Lung (tissue), 12 donors: ENCODE results near the gene BCKDHB. TPM values are rescaled to one million over a fixed set of nuclear protein-coding genes. Genes with fewer than 3 reads are reported as not detected.

Source experiments
- ATAC-seq: fragments of 200-7000 bp; cut with Tn5 transposase; one replicate; pipeline ENCODE4 v1.9.1; 2020; ENCODE audit warnings: moderate number of reproducible peaks; ENCODE audit not compliant: insufficient read depth, low FRiP score
- DNase-seq, 3 donors: peaks; one replicate each; pipeline ENCODE4 v3.0.0-alpha.2; 2013 to 2017
- H3K27ac ChIP-seq, 2 donors: one replicate each; pipeline ENCODE4 v1.5.1; 2013; ENCODE audit warnings: mild to moderate bottlenecking in 2 of 2, moderate library complexity in 2 of 2, control low read depth in 1 of 2, inconsistent platforms in 1 of 2, low read depth in 1 of 2, low read length in 1 of 2
- H3K27me3 ChIP-seq, 3 donors: one replicate each; pipeline ENCODE4 v1.5.1; 2013; ENCODE audit warnings: low read length in 2 of 3; ENCODE audit not compliant: control insufficient read depth in 3 of 3, insufficient read depth in 3 of 3
- H3K36me3 ChIP-seq, 4 donors: one replicate each; pipeline ENCODE4 v1.5.1; 2013; ENCODE audit warnings: low read length in 4 of 4, mild to moderate bottlenecking in 1 of 4, moderate library complexity in 1 of 4; ENCODE audit not compliant: control insufficient read depth in 4 of 4, insufficient read depth in 4 of 4
- H3K4me1 ChIP-seq, 5 donors: one replicate each; pipeline ENCODE4 v1.5.1; 2013; ENCODE audit warnings: low read length in 5 of 5, mild to moderate bottlenecking in 2 of 5, moderate library complexity in 1 of 5; ENCODE audit not compliant: control insufficient read depth in 5 of 5, insufficient read depth in 5 of 5
- H3K4me3 ChIP-seq: one replicate; pipeline ENCODE4 v1.5.1; 2013; ENCODE audit warnings: mild to moderate bottlenecking, control low read depth, moderate library complexity
- H3K9ac ChIP-seq, 2 donors: one replicate each; pipeline ENCODE4 v1.5.1; 2013; ENCODE audit warnings: low read length in 2 of 2, control low read depth in 1 of 2; ENCODE audit not compliant: insufficient read depth in 1 of 2
- H3K9me3 ChIP-seq, 4 donors: one replicate each; pipeline ENCODE4 v1.5.1; 2013; ENCODE audit warnings: low read length in 3 of 4, mild to moderate bottlenecking in 1 of 4, moderate library complexity in 1 of 4; ENCODE audit not compliant: control insufficient read depth in 4 of 4, insufficient read depth in 3 of 4
- WGBS, 2 donors: extraction: QIAGEN DNeasy Blood & Tissue Kit; methylation state at CpG; one replicate each; pipeline ENCODE4 v1.1.7; 2013; 5-methylcytosine and 5-hydroxymethylcytosine counted together
- polyA plus RNA-seq, 2 donors: library from polyadenylated mRNA; stranded (reverse); fragments of 200-250 nt; gene quantifications; one replicate each; pipeline ENCODE4 v1.2.1, GENCODE V29; 2013
- total RNA-seq, 2 donors: library from RNA; depleted of rRNA in 1 of 2; stranded (reverse); fragments of >200 nt in 1 of 2; gene quantifications; one replicate each; pipeline ENCODE4 v1.2.1, GENCODE V29; 2014 to 2021
- TF ChIP-seq, protein P1 (sequence below): IDR thresholded peaks from 2 replicates; pipeline ENCODE4 v1.5.1; 2012; ENCODE audit warnings: mild to moderate bottlenecking; ENCODE audit errors: control extremely low read depth, extremely low read depth
- donor health status: control.
- donor health status: control.
- donor health status: Bipolar disorder and iron deficiency.
- donor health status: healthy.
- donor health status: DM: yes; HTN: yes; CAD: no.

BCKDHB gene
- total and polyA plus RNA-seq, 4 donors: 6.9 to 27.7 (median 15.7) TPM

DNA sequence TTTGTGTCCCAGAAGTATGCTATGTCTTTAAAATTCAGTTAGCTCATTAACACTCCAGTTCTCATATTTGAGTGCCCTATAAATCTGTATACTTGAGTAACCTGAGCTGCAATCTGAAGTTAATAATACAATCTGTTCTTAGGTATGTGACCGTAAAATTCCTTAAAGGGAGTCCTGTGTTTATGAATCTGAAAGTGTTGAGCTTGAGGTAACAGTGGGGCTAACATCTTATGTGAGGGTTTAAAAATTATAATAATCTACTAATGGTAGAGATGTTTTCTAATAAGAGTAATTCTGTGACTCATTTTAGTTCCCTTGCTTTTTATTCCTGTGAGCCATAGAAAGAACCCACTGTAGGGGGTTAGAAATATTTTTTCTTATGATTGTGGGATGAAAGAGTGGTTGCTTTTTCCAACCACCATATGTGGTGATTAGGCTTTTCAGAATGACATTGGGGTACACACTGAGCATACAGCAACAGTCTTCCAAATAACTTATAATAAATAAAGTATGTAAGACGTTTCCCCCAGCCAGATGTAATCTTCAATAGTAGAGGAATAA, 121.2 kb downstream of the BCKDHB start:
- no peaks in the 10 kb centered on the region for H3K9me3 ChIP-seq
- no peak for ATAC-seq
- no peaks in the 10 kb centered on the region for H3K4me1 ChIP-seq
- no peaks in the 10 kb centered on the region for H3K27me3 ChIP-seq
- DNase-seq: no peak
- WGBS, 2 donors: 86 to 89% methylated on average over 2 of the region's 2 CpGs
- no peak overlapping the region for H3K4me3 ChIP-seq
- H3K27ac ChIP-seq: no peak overlapping the region
- H3K36me3 ChIP-seq: peaks cover 0 to 2% (median 0%) of the 10 kb centered on the region in 4 donors
- TF ChIP-seq, protein P1, sequence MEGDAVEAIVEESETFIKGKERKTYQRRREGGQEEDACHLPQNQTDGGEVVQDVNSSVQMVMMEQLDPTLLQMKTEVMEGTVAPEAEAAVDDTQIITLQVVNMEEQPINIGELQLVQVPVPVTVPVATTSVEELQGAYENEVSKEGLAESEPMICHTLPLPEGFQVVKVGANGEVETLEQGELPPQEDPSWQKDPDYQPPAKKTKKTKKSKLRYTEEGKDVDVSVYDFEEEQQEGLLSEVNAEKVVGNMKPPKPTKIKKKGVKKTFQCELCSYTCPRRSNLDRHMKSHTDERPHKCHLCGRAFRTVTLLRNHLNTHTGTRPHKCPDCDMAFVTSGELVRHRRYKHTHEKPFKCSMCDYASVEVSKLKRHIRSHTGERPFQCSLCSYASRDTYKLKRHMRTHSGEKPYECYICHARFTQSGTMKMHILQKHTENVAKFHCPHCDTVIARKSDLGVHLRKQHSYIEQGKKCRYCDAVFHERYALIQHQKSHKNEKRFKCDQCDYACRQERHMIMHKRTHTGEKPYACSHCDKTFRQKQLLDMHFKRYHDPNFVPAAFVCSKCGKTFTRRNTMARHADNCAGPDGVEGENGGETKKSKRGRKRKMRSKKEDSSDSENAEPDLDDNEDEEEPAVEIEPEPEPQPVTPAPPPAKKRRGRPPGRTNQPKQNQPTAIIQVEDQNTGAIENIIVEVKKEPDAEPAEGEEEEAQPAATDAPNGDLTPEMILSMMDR: no peak
- H3K9ac ChIP-seq: no peak overlapping the region

DNA sequence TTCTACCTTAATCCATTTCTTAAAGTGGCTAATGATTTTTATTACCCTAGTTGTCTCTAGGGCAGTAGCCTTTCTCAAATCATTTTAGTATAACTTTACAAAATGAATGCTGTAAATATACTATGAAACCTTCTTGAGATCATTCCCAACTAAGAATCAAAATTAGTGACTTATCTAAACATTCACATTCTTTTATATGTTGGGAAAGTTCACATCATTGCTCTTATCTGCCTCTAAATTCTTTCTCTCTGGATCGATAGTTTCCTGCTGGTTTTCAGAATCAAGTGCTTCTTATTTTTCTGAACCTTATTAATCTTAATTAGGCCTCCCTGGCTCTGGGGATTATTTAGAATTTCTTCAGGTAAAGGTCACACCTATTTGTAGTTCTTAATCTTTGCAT, 126.8 kb downstream of the BCKDHB start:
- Histone ChIP-seq H3K9ac (no peak overlapping the region), H3K4me1 (peaks cover 0 to 3% (median 0%) of the 10 kb centered on the region in 5 donors), H3K4me3 (no peak overlapping the region), H3K27ac (no peak overlapping the region), H3K9me3 (no peaks in the 10 kb centered on the region), H3K36me3 (no peaks in the 10 kb centered on the region), H3K27me3 (no peaks in the 10 kb centered on the region)
- DNase-seq: no peak
- WGBS, 2 donors: 69 to 86% methylated on average over 1 of the region's 1 CpG
- TF ChIP-seq, protein P1: no peak
- no peak for ATAC-seq

DNA sequence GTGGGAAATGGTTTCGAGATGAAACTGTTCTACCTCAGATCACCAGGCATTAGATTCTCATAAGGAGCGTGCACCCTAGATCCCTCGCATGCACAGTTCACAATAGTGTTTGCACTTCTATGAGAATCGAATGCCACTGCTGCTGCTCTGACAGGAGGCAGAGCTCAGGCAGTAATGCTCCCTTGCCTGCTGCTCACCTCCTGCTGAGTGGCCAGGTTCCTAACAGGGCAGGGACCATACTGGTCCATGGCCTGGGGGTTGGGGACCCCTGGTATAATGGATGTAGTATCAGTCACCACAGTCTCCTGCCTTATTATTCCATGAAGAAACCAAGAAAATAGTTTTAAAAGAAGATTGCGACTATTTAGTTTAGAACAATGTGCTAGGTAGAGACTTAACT, 127.5 kb downstream of the BCKDHB start:
- Histone ChIP-seq H3K36me3 (no peaks in the 10 kb centered on the region), H3K4me1 (peaks cover 0 to 3% (median 0%) of the 10 kb centered on the region in 5 donors), H3K9me3 (no peaks in the 10 kb centered on the region), H3K9ac (no peak overlapping the region), H3K27ac (no peak overlapping the region), H3K4me3 (no peak overlapping the region), H3K27me3 (no peaks in the 10 kb centered on the region)
- TF ChIP-seq, protein P1: no peak
- DNase-seq (no peak), ATAC-seq (no peak)
- WGBS, 2 donors: 92 to 93% methylated on average over 5 of the region's 5 CpGs

DNA sequence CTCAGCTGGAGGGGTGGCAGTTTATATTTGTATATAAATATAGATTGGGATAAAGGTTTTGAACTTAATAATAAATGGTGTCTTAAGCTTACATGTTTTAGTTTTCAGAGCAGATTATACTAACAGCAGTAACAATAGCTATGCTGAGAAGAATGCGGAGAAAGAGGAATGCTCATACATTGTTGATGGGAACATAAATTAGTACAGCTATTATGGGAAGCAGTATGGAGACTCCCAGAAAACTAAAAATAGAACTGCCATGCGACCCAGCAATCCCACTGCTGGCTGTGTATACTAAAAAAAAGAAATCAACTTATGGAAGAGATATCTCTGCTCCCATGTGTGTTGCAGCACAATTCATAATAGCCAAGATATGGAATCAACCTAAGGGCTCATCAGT, 127.9 kb downstream of the BCKDHB start:
- WGBS, 2 donors: 74 to 76% methylated on average over 2 of the region's 2 CpGs
- Histone ChIP-seq H3K4me3 (no peak overlapping the region), H3K9me3 (no peaks in the 10 kb centered on the region), H3K9ac (no peak overlapping the region), H3K4me1 (peaks cover 0 to 3% (median 0%) of the 10 kb centered on the region in 5 donors), H3K27ac (no peak overlapping the region), H3K27me3 (no peaks in the 10 kb centered on the region), H3K36me3 (no peaks in the 10 kb centered on the region)
- TF ChIP-seq, protein P1: no peak
- ATAC-seq: no peak
- DNase-seq: peak in 1 of 3 donors; percentile 25
